HepG2 (cell line): Measurements from ENCODE around the gene SYNC. TPM values are rescaled to one million over a fixed set of nuclear protein-coding genes. Genes with fewer than 3 reads are reported as not detected.
A peak's percentile ranks its signal among the peaks of the same experiment; 100 is the strongest.

Experiments used
- ATAC-seq: fragments of 200-7000 bp; cut with Tn5 transposase; 3 replicates; pipeline ENCODE4 v1.9.1; 2020; ENCODE audit warnings: mild to moderate bottlenecking, moderate library complexity
- BruUV-seq: library from RNA; stranded (reverse); fragments of 400-500 nt; replicated peaks from 2 replicates; lab custom pipeline; 2021; lab: Mats Ljungman, UMichigan
- CTCF ChIA-PET: fragments of 300-600 bp; formaldehyde crosslinking; extraction: SDS; loops from one replicate; lab custom pipeline; 2021; ENCODE audit warnings: low total read pairs, inconsistent platforms, low intra/inter-chr PET ratio; lab: Yijun Ruan, JAX
- POLR2A ChIA-PET: fragments of 350-600 bp; sonication (Branson Sonifier 250); formaldehyde crosslinking; loops from one replicate; lab custom pipeline; 2020; ENCODE audit warnings: antibody characterized with exemption, inconsistent platforms; lab: Yijun Ruan, JAX
- DNase-seq: peaks from one replicate; pipeline ENCODE4 v3.0.0-alpha.2; 2015; ENCODE audit warnings: low spot score
- FAIRE-seq: peaks from 3 replicates; lab custom pipeline; 2011; peaks lifted over from hg19 to GRCh38; lab: Jason Lieb, UNC
- H2AFZ ChIP-seq: one replicate; pipeline ENCODE4 v1.6.1; 2011; ENCODE audit warnings: low read length, inconsistent platforms
- H3K27ac ChIP-seq: fragments of 300-600 bp; 3 replicates; pipeline ENCODE4 v1.8.0; 2011; ENCODE audit warnings: mixed run types, mild to moderate bottlenecking, mixed read lengths, low read length, inconsistent platforms; ENCODE audit not compliant: insufficient read depth; ENCODE audit errors: extremely low read length
- H3K27me3 ChIP-seq, 2 experiments: fragments of 200-600 bp in 1 of 2; 2 replicates in 1 of 2; 3 replicates in 1 of 2; pipeline versions ENCODE4 v1.6.0 to v1.8.0; 2011; ENCODE audit warnings: low read length in 2 of 2, mild to moderate bottlenecking in 2 of 2, moderate library complexity in 2 of 2, inconsistent platforms in 1 of 2; ENCODE audit not compliant: insufficient read depth in 2 of 2, control insufficient read depth in 1 of 2
- H3K36me3 ChIP-seq, 2 experiments: fragments of 200-600 bp in 1 of 2; replicated peaks in 1 of 2; 2 replicates in 1 of 2; 3 replicates in 1 of 2; pipeline versions ENCODE4 v1.5.1 to v1.8.0; 2011; ENCODE audit warnings: low read length in 2 of 2, inconsistent platforms in 1 of 2; ENCODE audit not compliant: insufficient read depth in 2 of 2, control insufficient read depth in 1 of 2
- H3K4me1 ChIP-seq: 2 replicates; pipeline ENCODE4 v1.5.1; 2012; ENCODE audit warnings: low read length, inconsistent platforms; ENCODE audit not compliant: insufficient read depth
- H3K4me2 ChIP-seq: 2 replicates; pipeline ENCODE4 v1.6.0; 2011; ENCODE audit warnings: low read depth, low read length, inconsistent platforms
- H3K4me3 ChIP-seq, 3 experiments: fragments of 200-600 bp in 1 of 3; sonication (generic), shearing (Covaris generic) in 1 of 3; replicated peaks in 1 of 3; 2 replicates each; pipeline ENCODE4 v1.5.1; 2011 to 2016; ENCODE audit warnings: low read length in 3 of 3, inconsistent platforms in 2 of 3, low read depth in 2 of 3, mild to moderate bottlenecking in 2 of 3, control low read depth in 1 of 3, mixed read lengths in 1 of 3; ENCODE audit not compliant: insufficient read depth in 1 of 3
- H3K79me2 ChIP-seq: one replicate; pipeline ENCODE4 v1.6.1; 2011; ENCODE audit warnings: low read length, inconsistent platforms; ENCODE audit not compliant: insufficient read depth
- H3K9ac ChIP-seq: 2 replicates; pipeline ENCODE4 v1.6.0; 2011; ENCODE audit warnings: mild to moderate bottlenecking, low read depth, low read length, inconsistent platforms; ENCODE audit not compliant: insufficient read depth
- H3K9me3 ChIP-seq: 2 replicates; pipeline ENCODE4 v1.5.1; 2012; ENCODE audit warnings: mild to moderate bottlenecking, low read length
- H4K20me1 ChIP-seq: 2 replicates; pipeline ENCODE4 v1.6.0; 2011; ENCODE audit warnings: inconsistent platforms, mild to moderate bottlenecking, low read length, moderate library complexity; ENCODE audit not compliant: insufficient read depth
- BHLHE40 ChIP-seq: IDR thresholded peaks from 2 replicates; pipeline ENCODE4 v1.6.1; 2011; ENCODE audit warnings: low read length, improper control_type of control experiment
- CTCF ChIP-seq: sonication (generic); formaldehyde crosslinking; IDR thresholded peaks from 2 replicates; pipeline ENCODE4 v1.5.0; 2020; ENCODE audit warnings: mild to moderate bottlenecking, missing genetic modification reagents, moderate library complexity
- GTF2F1 ChIP-seq: fragments of 150-350 bp; IDR thresholded peaks from 2 replicates; pipeline ENCODE4 v1.6.1; 2014; ENCODE audit warnings: low read length
- HOXA3 ChIP-seq: sonication (generic); formaldehyde crosslinking; IDR thresholded peaks from 2 replicates; pipeline ENCODE4 v1.5.0; 2020; ENCODE audit warnings: missing genetic modification reagents
- KDM1A ChIP-seq: IDR thresholded peaks from 2 replicates; pipeline ENCODE4 v1.6.1; 2016; ENCODE audit warnings: missing compliant biosample characterization
- NR0B2 ChIP-seq: sonication (generic); formaldehyde crosslinking; IDR thresholded peaks from 2 replicates; pipeline ENCODE4 v1.4.0; 2020; ENCODE audit warnings: mild to moderate bottlenecking, missing genetic modification reagents
- SALL1 ChIP-seq: sonication (generic); formaldehyde crosslinking; IDR thresholded peaks from 2 replicates; pipeline ENCODE4 v1.8.0; 2022; ENCODE audit warnings: mild to moderate bottlenecking, missing genetic modification reagents
- SIX1 ChIP-seq: sonication (generic); formaldehyde crosslinking; IDR thresholded peaks from 2 replicates; pipeline ENCODE4 v1.4.0; 2020; ENCODE audit warnings: missing genetic modification reagents, borderline replicate concordance
- ZNF121 ChIP-seq: sonication (generic); formaldehyde crosslinking; IDR thresholded peaks from 2 replicates; pipeline ENCODE4 v1.5.0; 2020; ENCODE audit warnings: mild to moderate bottlenecking, missing genetic modification reagents
- WGBS: methylation state at CpG from one replicate; pipeline ENCODE4 v1.1.6; 2017; ENCODE audit warnings: low lambda C conversion rate; 5-methylcytosine and 5-hydroxymethylcytosine counted together
- in situ Hi-C: cut with HindIII; loops from 2 replicates; pipeline ENCODE4 v1.10.0; 2017; ENCODE audit warnings: low pct_unique_long_range_greater_than_20kb; ENCODE audit not compliant: extremely low pct_ligation_motif_present
- intact Hi-C: fragments of 100-400 bp; cut with micrococcal nuclease; formaldehyde crosslinking; loops from one replicate; pipeline ENCODE4 v1.10.0; 2022; ENCODE audit not compliant: unreplicated experiment
- polyA plus RNA-seq, 8 experiments: library from polyadenylated mRNA; depleted of rRNA in 3 of 8; stranded (reverse) in 7 of 8; unstranded in 1 of 8; fragments of >200 nt; fragmentation: Illumina TruSeq in 4 of 8; extraction: Trizol in 4 of 8; gene quantifications; 2 replicates each; pipeline versions ENCODE4 v1.2.1 to v1.2.3, GENCODE V29; 2011 to 2016; ENCODE audit warnings: low read depth in 4 of 8, missing spikeins in 1 of 8, mixed read lengths in 1 of 8; ENCODE audit not compliant: insufficient read depth in 1 of 8
- total RNA-seq, 5 experiments: library from RNA; depleted of rRNA; stranded (reverse); fragments of >200 nt; fragmentation: Illumina TruSeq; extraction: Trizol; gene quantifications; 2 replicates each; pipeline ENCODE4 v1.2.3, GENCODE V29; 2016; ENCODE audit warnings: low read depth in 1 of 5

The SYNC gene
- total and polyA plus RNA-seq, 2 of the 13 experiments (the other 11 are each of a cell fraction or from before 2014, with no cell fraction given): 2.4 to 5.4 TPM

- FAIRE-seq: no peak
- H3K4me2 ChIP-seq: 0 out of 2 replicates have a peak overlapping the region, but pooled peaks have one; percentile 28
- H4K20me1 ChIP-seq: no peaks in the 10 kb centered on the region
- TF ChIP-seq CTCF (CRISPR knock-in tag): 0 out of 2 replicates have a peak, but pooled peaks have one; percentile 3
- no peak for TF ChIP-seq HOXA3
- peak; percentile 93 for TF ChIP-seq ZNF121 (CRISPR knock-in tag)
- no peak for TF ChIP-seq SIX1 (CRISPR knock-in tag)
- peak; percentile 10; the same call in 1 of the 2 replicates for TF ChIP-seq BHLHE40
- TF ChIP-seq SALL1: no peak
- peak; percentile 43; the same call in 1 of the 2 replicates for TF ChIP-seq KDM1A (CRISPR knock-in tag)
- TF ChIP-seq GTF2F1: no peak
- TF ChIP-seq NR0B2: no peak
- CTCF ChIA-PET: interaction anchor here (2.2 kb wide), 1 partner anchor 18 kb away, joined by 6 read pairs; no protein-coding TSS in a partner anchor
- WGBS: 22% methylated on average over 14 of the region's 14 CpGs
- ATAC-seq: peak; percentile 74
- no peak for DNase-seq
- in situ Hi-C loops (no loop called here), intact Hi-C loops (loop anchor here (2.0 kb wide), 1 partner anchor 17 kb away; no protein-coding TSS in a partner anchor)
- H3K9ac ChIP-seq: no peak overlapping the region
- peaks cover 2 to 10% of the 10 kb centered on the region in 2 experiments; a peak in 2 of 5 replicates for H3K27me3 ChIP-seq
- BruUV-seq: no TSS peak
- H3K4me3 ChIP-seq: no peak overlapping the region
- no peak overlapping the region for H2AFZ ChIP-seq
- H3K27ac ChIP-seq: no peak overlapping the region
- no peaks in the 10 kb centered on the region for H3K36me3 ChIP-seq
- H3K79me2 ChIP-seq: no peaks in the 10 kb centered on the region
- POLR2A ChIA-PET: interaction anchor here (0.7 to 2.0 kb wide), 8 partner anchors 8 to 78 kb away, joined by 3 to 9 read pairs (median 5); partner anchors contain the start of gene RBBP4
- H3K9me3 ChIP-seq: no peaks in the 10 kb centered on the region
- peaks cover 54% of the 10 kb centered on the region for H3K4me1 ChIP-seq
Observed at GRCh38 chr1:32729254-32730046, 26.9 kb upstream of the SYNC start.
